MV-4-11 (cell line): Measurements from ENCODE around the gene KNCN.

Experiments
- DNase-seq: peaks from one replicate; lab custom pipeline; 2025; lab: John Stamatoyannopoulos, UW

KNCN gene

GRCh38 chr1:46523496-46524353 lies 27.7 kb downstream of the KNCN start:
- DNase-seq, result no peak

GRCh38 chr1:46522969-46523320 lies 28.5 kb downstream of the KNCN start:
- no peak for DNase-seq

- peak; percentile 100 for DNase-seq
Measured at GRCh38 chr1:46522184-46522968, 29.1 kb downstream of the KNCN start.

- peak; percentile 60 for DNase-seq
Measured at GRCh38 chr1:46521414-46521813, 30.0 kb downstream of the KNCN start.

GRCh38 chr1:46520063-46520911 lies 31.2 kb downstream of the KNCN start:
- DNase-seq, result no peak

- peak; percentile 54 for DNase-seq
Measured at GRCh38 chr1:46519209-46519608, 32.2 kb downstream of the KNCN start.

GRCh38 chr1:46517932-46518498 lies 33.4 kb downstream of the KNCN start:
- DNase-seq, result no peak

GRCh38 chr1:46517010-46517600 lies 34.3 kb downstream of the KNCN start:
- no peak for DNase-seq

GRCh38 chr1:46516200-46516950 lies 35.1 kb downstream of the KNCN start:
- DNase-seq, result no peak

GRCh38 chr1:46515576-46515975 lies 35.9 kb downstream of the KNCN start:
- no peak for DNase-seq

- DNase-seq, result no peak
Measured at GRCh38 chr1:46513536-46513935, 37.9 kb downstream of the KNCN start.

GRCh38 chr1:46512792-46513190 lies 38.7 kb downstream of the KNCN start:
- no peak for DNase-seq

GRCh38 chr1:46512135-46512791 lies 39.2 kb downstream of the KNCN start:
- no peak for DNase-seq

- no peak for DNase-seq
Measured at GRCh38 chr1:46510998-46511365, 40.5 kb downstream of the KNCN start.

- DNase-seq, result no peak
Measured at GRCh38 chr1:46510341-46510997, 41.0 kb downstream of the KNCN start.

GRCh38 chr1:46508757-46509156 lies 42.7 kb downstream of the KNCN start:
- peak; percentile 89 for DNase-seq

GRCh38 chr1:46506470-46507219 lies 44.8 kb downstream of the KNCN start:
- no peak for DNase-seq

GRCh38 chr1:46503421-46503820 lies 48.0 kb downstream of the KNCN start:
- DNase-seq, result no peak

GRCh38 chr1:46501528-46501927 lies 49.9 kb downstream of the KNCN start:
- no peak for DNase-seq
